ENCODE measurements around the gene NECTIN2.

DNA sequence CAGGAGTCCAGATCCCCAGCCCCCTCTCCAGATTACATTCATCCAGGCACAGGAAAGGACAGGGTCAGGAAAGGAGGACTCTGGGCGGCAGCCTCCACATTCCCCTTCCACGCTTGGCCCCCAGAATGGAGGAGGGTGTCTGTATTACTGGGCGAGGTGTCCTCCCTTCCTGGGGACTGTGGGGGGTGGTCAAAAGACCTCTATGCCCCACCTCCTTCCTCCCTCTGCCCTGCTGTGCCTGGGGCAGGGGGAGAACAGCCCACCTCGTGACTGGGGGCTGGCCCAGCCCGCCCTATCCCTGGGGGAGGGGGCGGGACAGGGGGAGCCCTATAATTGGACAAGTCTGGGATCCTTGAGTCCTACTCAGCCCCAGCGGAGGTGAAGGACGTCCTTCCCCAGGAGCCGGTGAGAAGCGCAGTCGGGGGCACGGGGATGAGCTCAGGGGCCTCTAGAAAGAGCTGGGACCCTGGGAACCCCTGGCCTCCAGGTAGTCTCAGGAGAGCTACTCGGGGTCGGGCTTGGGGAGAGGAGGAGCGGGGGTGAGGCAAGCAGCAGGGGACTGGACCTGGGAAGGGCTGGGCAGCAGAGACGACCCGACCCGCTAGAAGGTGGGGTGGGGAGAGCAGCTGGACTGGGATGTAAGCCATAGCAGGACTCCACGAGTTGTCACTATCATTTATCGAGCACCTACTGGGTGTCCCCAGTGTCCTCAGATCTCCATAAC lies 59.5 kb downstream of the NECTIN2 start, which contains the start of gene APOE:
- TF ChIP-seq, protein P1, sequence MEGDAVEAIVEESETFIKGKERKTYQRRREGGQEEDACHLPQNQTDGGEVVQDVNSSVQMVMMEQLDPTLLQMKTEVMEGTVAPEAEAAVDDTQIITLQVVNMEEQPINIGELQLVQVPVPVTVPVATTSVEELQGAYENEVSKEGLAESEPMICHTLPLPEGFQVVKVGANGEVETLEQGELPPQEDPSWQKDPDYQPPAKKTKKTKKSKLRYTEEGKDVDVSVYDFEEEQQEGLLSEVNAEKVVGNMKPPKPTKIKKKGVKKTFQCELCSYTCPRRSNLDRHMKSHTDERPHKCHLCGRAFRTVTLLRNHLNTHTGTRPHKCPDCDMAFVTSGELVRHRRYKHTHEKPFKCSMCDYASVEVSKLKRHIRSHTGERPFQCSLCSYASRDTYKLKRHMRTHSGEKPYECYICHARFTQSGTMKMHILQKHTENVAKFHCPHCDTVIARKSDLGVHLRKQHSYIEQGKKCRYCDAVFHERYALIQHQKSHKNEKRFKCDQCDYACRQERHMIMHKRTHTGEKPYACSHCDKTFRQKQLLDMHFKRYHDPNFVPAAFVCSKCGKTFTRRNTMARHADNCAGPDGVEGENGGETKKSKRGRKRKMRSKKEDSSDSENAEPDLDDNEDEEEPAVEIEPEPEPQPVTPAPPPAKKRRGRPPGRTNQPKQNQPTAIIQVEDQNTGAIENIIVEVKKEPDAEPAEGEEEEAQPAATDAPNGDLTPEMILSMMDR (IDR thresholded peaks at IDR 0.05 in 2 of 3, conservative IDR thresholded peaks at IDR 0.05 in 1 of 3; ENCODE audit: borderline replicate concordance in 1 of 3, insufficient read depth in 1 of 3, low read depth in 2 of 3, low read length in 2 of 3) = no peak
- TF ChIP-seq POLR2A (IDR thresholded peaks at IDR 0.05; ENCODE audit: borderline replicate concordance, extremely low read depth, insufficient read depth, insufficient read length) = no peak
- TF ChIP-seq, protein P2, sequence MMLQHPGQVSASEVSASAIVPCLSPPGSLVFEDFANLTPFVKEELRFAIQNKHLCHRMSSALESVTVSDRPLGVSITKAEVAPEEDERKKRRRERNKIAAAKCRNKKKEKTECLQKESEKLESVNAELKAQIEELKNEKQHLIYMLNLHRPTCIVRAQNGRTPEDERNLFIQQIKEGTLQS (IDR thresholded peaks at IDR 0.05) = no peak
- no peak for TF ChIP-seq POLR2AphosphoS5 (IDR thresholded peaks at IDR 0.05; ENCODE audit: low read depth, low read length)
- TF ChIP-seq SIN3A (IDR thresholded peaks at IDR 0.05; ENCODE audit: low read depth) = no peak
- TF ChIP-seq EZH2 (IDR thresholded peaks at IDR 0.05) = no peak
- TF ChIP-seq, protein P3, sequence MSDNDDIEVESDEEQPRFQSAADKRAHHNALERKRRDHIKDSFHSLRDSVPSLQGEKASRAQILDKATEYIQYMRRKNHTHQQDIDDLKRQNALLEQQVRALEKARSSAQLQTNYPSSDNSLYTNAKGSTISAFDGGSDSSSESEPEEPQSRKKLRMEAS (IDR thresholded peaks at IDR 0.05) = no peak
